IMR-90 (cell line): ENCODE measurements around the gene ATP11A. TPM values are rescaled to one million over a fixed set of nuclear protein-coding genes. Genes with fewer than 3 reads are reported as not detected.

Experiments used
- ATAC-seq: fragments of 200-7000 bp; cut with Tn5 transposase; 2 replicates; pipeline ENCODE4 v1.9.1; 2020; ENCODE audit warnings: low read depth, mild to moderate bottlenecking, moderate library complexity
- BruUV-seq: library from RNA; stranded (reverse); fragments of 400-500 nt; replicated peaks from 2 replicates; lab custom pipeline; 2021; lab: Mats Ljungman, UMichigan
- CTCF ChIA-PET: fragments of 300-600 bp; formaldehyde crosslinking; extraction: SDS; loops from one replicate; lab custom pipeline; 2021; ENCODE audit warnings: antibody characterized with exemption; lab: Yijun Ruan, JAX
- POLR2A ChIA-PET: fragments of 300-600 bp; sonication (Branson Sonifier 250); formaldehyde crosslinking; loops from one replicate; lab custom pipeline; 2022; ENCODE audit warnings: antibody characterized with exemption; ENCODE audit not compliant: unreplicated experiment; lab: Charles Lee
- DNase-seq: peaks from one replicate; pipeline ENCODE4 v3.0.0; 2013
- H2AFZ ChIP-seq: replicated peaks from 2 replicates; pipeline ENCODE3; 2013; ENCODE audit warnings: low read length, mild to moderate bottlenecking; ENCODE audit not compliant: poor library complexity
- H2AK5ac ChIP-seq: 2 replicates; pipeline ENCODE4 v1.6.1; 2013; ENCODE audit warnings: low read depth, low read length, inconsistent platforms
- H2AK9ac ChIP-seq: replicated peaks from 2 replicates; pipeline ENCODE3; 2013; ENCODE audit warnings: mild to moderate bottlenecking, low read depth, low read length, moderate library complexity; ENCODE audit not compliant: poor library complexity
- H2BK120ac ChIP-seq: 2 replicates; pipeline ENCODE4 v1.6.1; 2013; ENCODE audit warnings: low read depth, low read length, inconsistent platforms
- H2BK15ac ChIP-seq: 3 replicates; pipeline ENCODE4 v1.6.1; 2013; ENCODE audit warnings: low read depth, low read length, inconsistent platforms
- H2BK20ac ChIP-seq: 2 replicates; pipeline ENCODE4 v1.6.1; 2013; ENCODE audit warnings: low read depth, mild to moderate bottlenecking, inconsistent platforms, low read length, moderate library complexity
- H2BK5ac ChIP-seq: 2 replicates; pipeline ENCODE4 v1.6.1; 2013; ENCODE audit warnings: mild to moderate bottlenecking, low read depth, low read length, inconsistent platforms; ENCODE audit not compliant: poor library complexity, severe bottlenecking
- H3K14ac ChIP-seq: replicated peaks from 2 replicates; pipeline ENCODE4 v1.6.1; 2013; ENCODE audit warnings: low read depth, low read length, inconsistent platforms
- H3K18ac ChIP-seq: 2 replicates; pipeline ENCODE4 v1.6.1; 2013; ENCODE audit warnings: low read depth, low read length, control low read depth
- H3K23ac ChIP-seq: 2 replicates; pipeline ENCODE4 v1.6.1; 2013; ENCODE audit warnings: low read depth, low read length, inconsistent platforms
- H3K27ac ChIP-seq: 2 replicates; pipeline ENCODE4 v1.5.1; 2013; ENCODE audit warnings: mild to moderate bottlenecking, control low read depth, low read length; ENCODE audit not compliant: insufficient read depth
- H3K27me3 ChIP-seq: 2 replicates; pipeline ENCODE4 v1.6.1; 2013; ENCODE audit warnings: low read length; ENCODE audit not compliant: control insufficient read depth, insufficient read depth
- H3K36me3 ChIP-seq: 2 replicates; pipeline ENCODE4 v1.6.1; 2013; ENCODE audit warnings: low read length, mixed read lengths; ENCODE audit not compliant: control insufficient read depth, insufficient read depth
- H3K4ac ChIP-seq: 2 replicates; pipeline ENCODE4 v1.6.1; 2013; ENCODE audit warnings: low read depth, low read length, inconsistent platforms
- H3K4me1 ChIP-seq: 2 replicates; pipeline ENCODE4 v1.6.1; 2013; ENCODE audit warnings: low read length, mixed read lengths; ENCODE audit not compliant: control insufficient read depth, insufficient read depth
- H3K4me2 ChIP-seq: 2 replicates; pipeline ENCODE4 v1.6.1; 2013; ENCODE audit warnings: low read depth, mild to moderate bottlenecking, control low read depth, low read length, moderate library complexity
- H3K4me3 ChIP-seq: 2 replicates; pipeline ENCODE4 v1.5.1; 2013; ENCODE audit warnings: low read depth, mild to moderate bottlenecking, control low read depth, low read length, moderate library complexity; ENCODE audit not compliant: insufficient read depth
- H3K56ac ChIP-seq: 2 replicates; pipeline ENCODE4 v1.6.1; 2013; ENCODE audit warnings: low read length, inconsistent platforms; ENCODE audit not compliant: insufficient read depth; ENCODE audit errors: extremely low read depth
- H3K79me1 ChIP-seq, 2 experiments: 2 replicates each; pipeline ENCODE4 v1.6.1; 2013; ENCODE audit warnings: low read length in 2 of 2, inconsistent platforms in 1 of 2, low read depth in 1 of 2
- H3K9ac ChIP-seq: 2 replicates; pipeline ENCODE4 v1.6.1; 2013; ENCODE audit warnings: low read depth, low read length, control low read depth
- H3K9me1 ChIP-seq: 2 replicates; pipeline ENCODE4 v1.6.1; 2013; ENCODE audit warnings: low read length, inconsistent platforms; ENCODE audit not compliant: insufficient read depth
- H3K9me3 ChIP-seq: 2 replicates; pipeline ENCODE4 v1.6.1; 2013; ENCODE audit warnings: low read length; ENCODE audit not compliant: control insufficient read depth, insufficient read depth
- H4K20me1 ChIP-seq: 2 replicates; pipeline ENCODE4 v1.6.1; 2013; ENCODE audit warnings: low read length, inconsistent platforms; ENCODE audit not compliant: insufficient read depth
- H4K5ac ChIP-seq: 2 replicates; pipeline ENCODE4 v1.6.1; 2013; ENCODE audit warnings: mild to moderate bottlenecking, low read depth, low read length, control low read depth
- H4K8ac ChIP-seq, 2 experiments: 2 replicates each; pipeline ENCODE4 v1.6.1; 2013; ENCODE audit warnings: low read depth in 2 of 2, low read length in 2 of 2, control low read depth in 1 of 2, inconsistent platforms in 1 of 2
- H4K91ac ChIP-seq: 2 replicates; pipeline ENCODE4 v1.6.1; 2013; ENCODE audit warnings: low read depth, low read length, inconsistent platforms; ENCODE audit not compliant: insufficient read depth
- BHLHE40 ChIP-seq: fragments of 150-350 bp; IDR thresholded peaks from 2 replicates; pipeline ENCODE4 v1.6.1; 2016; ENCODE audit warnings: mild to moderate bottlenecking, low read depth, low read length
- CEBPB ChIP-seq: IDR thresholded peaks from 2 replicates; pipeline ENCODE4 v1.6.1; 2012; ENCODE audit warnings: low read depth, low read length, improper control_type of control experiment
- CHD1 ChIP-seq: IDR thresholded peaks from 2 replicates; pipeline ENCODE4 v1.6.1; 2012; ENCODE audit warnings: low read depth, low read length, improper control_type of control experiment
- ELK1 ChIP-seq: fragments of 150-350 bp; IDR thresholded peaks from 2 replicates; pipeline ENCODE4 v1.6.1; 2016; ENCODE audit warnings: low read depth, mild to moderate bottlenecking, low read length, moderate library complexity, borderline replicate concordance
- FOS ChIP-seq: fragments of 150-350 bp; IDR thresholded peaks from 2 replicates; pipeline ENCODE4 v1.6.1; 2016; ENCODE audit warnings: low read depth, low read length
- MAFK ChIP-seq: IDR thresholded peaks from 2 replicates; pipeline ENCODE4 v1.6.1; 2012; ENCODE audit warnings: low read depth, low read length, improper control_type of control experiment
- MXI1 ChIP-seq: IDR thresholded peaks from 2 replicates; pipeline ENCODE4 v1.6.1; 2012; ENCODE audit warnings: low read depth, mild to moderate bottlenecking, low read length, moderate library complexity, borderline replicate concordance
- POLR2A ChIP-seq: IDR thresholded peaks from 2 replicates; pipeline ENCODE4 v1.6.1; 2012; ENCODE audit warnings: mild to moderate bottlenecking, low read depth, low read length
- RAD21 ChIP-seq: IDR thresholded peaks from 2 replicates; pipeline ENCODE4 v1.6.1; 2012; ENCODE audit warnings: low read length, improper control_type of control experiment
- RCOR1 ChIP-seq: IDR thresholded peaks from 2 replicates; pipeline ENCODE4 v1.6.1; 2012; ENCODE audit warnings: mild to moderate bottlenecking, low read length, improper control_type of control experiment; ENCODE audit not compliant: insufficient replicate concordance
- RFX5 ChIP-seq: IDR thresholded peaks from 2 replicates; pipeline ENCODE4 v1.8.0; 2012; ENCODE audit warnings: low read depth, mild to moderate bottlenecking, low read length, moderate library complexity
- SMC3 ChIP-seq: fragments of 150-350 bp; IDR thresholded peaks from 2 replicates; pipeline ENCODE4 v1.6.1; 2016; ENCODE audit warnings: low read depth, mild to moderate bottlenecking, antibody characterized with exemption, low read length, moderate library complexity
- USF2 ChIP-seq: fragments of 150-350 bp; IDR thresholded peaks from 2 replicates; pipeline ENCODE4 v1.6.1; 2017; ENCODE audit warnings: mild to moderate bottlenecking, antibody characterized with exemption, low read length, low read depth
- WGBS, 2 experiments: methylation state at CpG; one replicate each; pipeline versions ENCODE4 v1.1.5 to v1.1.7; 2013; ENCODE audit warnings: missing lambda C conversion rate in 2 of 2; ENCODE audit not compliant: insufficient read length in 1 of 2; ENCODE audit errors: extremely low coverage in 2 of 2; 5-methylcytosine and 5-hydroxymethylcytosine counted together
- dilution Hi-C: fragments of 300-500 bp; cut with HindIII; formaldehyde crosslinking; loops from one replicate; pipeline ENCODE4 v1.14.3; 2018; ENCODE audit warnings: low sequenced_read_pairs; ENCODE audit not compliant: unreplicated experiment
- in situ Hi-C: fragments of 300-500 bp; cut with MboI; formaldehyde crosslinking; loops from 3 replicates; pipeline ENCODE4 v1.14.3; 2019; ENCODE audit warnings: low sequenced_read_pairs, inconsistent platforms, mixed read lengths
- intact Hi-C: fragments of 100-400 bp; cut with micrococcal nuclease; formaldehyde crosslinking; loops from 2 replicates; pipeline ENCODE4 v1.10.0; 2022
- polyA plus RNA-seq, 3 experiments: library from polyadenylated mRNA; depleted of rRNA; stranded (reverse); fragments of >200 nt; gene quantifications; 2 replicates each; pipeline ENCODE4 v1.2.3, GENCODE V29; 2012; ENCODE audit warnings: low replicate concordance in 1 of 3
- total RNA-seq: library from RNA; depleted of rRNA; stranded (reverse); fragments of >200 nt; gene quantifications from 2 replicates; pipeline ENCODE4 v1.2.3, GENCODE V29; 2012

ATP11A gene
- total and polyA plus RNA-seq, 2 of the 4 experiments (the other 2 are of a cell fraction), result 8.4 to 12.0 TPM

GRCh38 chr13:112838038-112838841 lies 148.4 kb downstream of the ATP11A start:
- Histone ChIP-seq H3K4me1 (no peaks in the 10 kb centered on the region), H2BK15ac (no peak overlapping the region), H3K4me2 (no peak overlapping the region), H4K8ac (no peak overlapping the region), H3K27ac (no peak overlapping the region), H3K4me3 (no peak overlapping the region), H2AK9ac (no peak overlapping the region), H2AFZ (no peak overlapping the region), H3K9me1 (no peaks in the 10 kb centered on the region; the same call in 1 of the 2 replicates), H3K27me3 (no peaks in the 10 kb centered on the region), H2BK120ac (no peak overlapping the region), H3K23ac (no peak overlapping the region), H3K56ac (no peak overlapping the region), H3K14ac (no peak overlapping the region), H3K9me3 (no peaks in the 10 kb centered on the region), H4K20me1 (no peaks in the 10 kb centered on the region), H3K79me1 (no peaks in the 10 kb centered on the region), H3K4ac (no peak overlapping the region), H4K5ac (no peak overlapping the region), H2BK20ac (no peak overlapping the region), H3K36me3 (peaks cover 44% of the 10 kb centered on the region), H2AK5ac (no peak overlapping the region), H3K18ac (no peak overlapping the region), H3K9ac (no peak overlapping the region), H4K91ac (no peak overlapping the region), H2BK5ac (no peak overlapping the region)
- ChIA-PET POLR2A (no interaction called here), CTCF (interaction anchor here (0.5 kb wide), 1 partner anchor 41 kb away, joined by 4 read pairs; no protein-coding TSS in a partner anchor)
- no TSS peak for BruUV-seq
- dilution Hi-C loops, result no loop called here
- intact Hi-C loops, result no loop called here
- in situ Hi-C loops, result no loop called here
- TF ChIP-seq BHLHE40 (no peak), CEBPB (no peak), RCOR1 (no peak), ELK1 (no peak), RAD21 (no peak), POLR2A (no peak), USF2 (no peak), FOS (no peak), SMC3 (no peak), CHD1 (no peak), MAFK (no peak), RFX5 (no peak), MXI1 (no peak)
- DNase-seq (no peak), ATAC-seq (no peak)
- WGBS, 2 experiments, result 95% methylated on average over 24 of the region's 35 CpGs; no CpG with 5 or more reads in 1 of the 2 experiments
